SIG-M5 treated with dmso at 0.1 percent for 504 hours (cell line): ENCODE measurements around the gene TGM6.

Experiments used
- DNase-seq: peaks from one replicate; lab custom pipeline; 2025; ENCODE audit not compliant: unreplicated experiment; lab: John Stamatoyannopoulos, UW

The TGM6 gene

GRCh38 chr20:2451939-2452732, 71.4 kb downstream of the TGM6 start:
- DNase-seq = peak; percentile 71

DNA sequence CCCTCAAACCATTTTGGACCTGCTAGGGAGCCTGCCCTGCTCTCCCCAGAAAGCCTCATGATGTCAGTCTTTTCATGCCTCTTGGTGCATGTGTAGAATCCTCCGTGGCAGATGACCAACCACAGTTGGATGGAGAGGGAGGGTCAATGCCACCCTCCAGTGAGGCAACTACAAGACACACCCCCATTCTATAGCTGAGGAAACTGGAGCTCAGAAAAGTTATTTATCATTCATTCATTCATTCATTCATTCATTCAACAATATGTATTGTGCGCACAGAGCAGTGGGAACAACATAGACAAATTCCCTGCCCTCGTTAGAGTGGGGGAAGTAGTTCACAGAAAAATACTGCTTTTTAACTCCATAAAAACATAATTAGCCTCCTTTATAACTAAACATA, 73.1 kb downstream of the TGM6 start:
- DNase-seq = no peak

- no peak for DNase-seq
Measured at GRCh38 chr20:2455771-2456497, 75.2 kb downstream of the TGM6 start.

DNA sequence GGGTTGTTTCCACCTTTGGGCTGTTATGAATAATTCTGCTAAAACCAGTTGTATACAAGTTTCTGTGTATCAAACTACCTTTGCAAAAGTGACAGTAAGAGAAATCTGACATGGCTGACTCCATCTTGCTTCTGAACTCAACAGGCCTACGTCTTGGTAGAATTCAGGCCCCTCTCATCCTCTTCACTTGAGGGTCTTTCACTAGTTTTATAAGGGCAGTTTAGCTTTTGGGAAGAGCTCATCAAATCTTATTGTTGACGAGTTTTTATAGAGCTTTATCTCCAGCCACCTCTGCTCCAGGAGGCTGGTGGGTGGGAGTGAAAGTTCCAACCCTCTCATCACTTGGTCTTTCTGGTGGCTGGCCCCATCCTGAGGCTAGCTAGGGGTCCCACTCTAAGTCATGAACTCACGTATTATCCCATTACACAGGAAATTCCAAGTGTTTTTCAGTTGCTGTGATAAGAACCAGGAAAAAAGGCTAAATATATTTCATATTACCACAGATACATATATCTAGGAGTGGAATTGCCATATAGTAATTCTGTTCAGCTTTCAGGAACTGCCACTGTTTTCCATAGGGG, 78.3 kb downstream of the TGM6 start:
- no peak for DNase-seq

DNA sequence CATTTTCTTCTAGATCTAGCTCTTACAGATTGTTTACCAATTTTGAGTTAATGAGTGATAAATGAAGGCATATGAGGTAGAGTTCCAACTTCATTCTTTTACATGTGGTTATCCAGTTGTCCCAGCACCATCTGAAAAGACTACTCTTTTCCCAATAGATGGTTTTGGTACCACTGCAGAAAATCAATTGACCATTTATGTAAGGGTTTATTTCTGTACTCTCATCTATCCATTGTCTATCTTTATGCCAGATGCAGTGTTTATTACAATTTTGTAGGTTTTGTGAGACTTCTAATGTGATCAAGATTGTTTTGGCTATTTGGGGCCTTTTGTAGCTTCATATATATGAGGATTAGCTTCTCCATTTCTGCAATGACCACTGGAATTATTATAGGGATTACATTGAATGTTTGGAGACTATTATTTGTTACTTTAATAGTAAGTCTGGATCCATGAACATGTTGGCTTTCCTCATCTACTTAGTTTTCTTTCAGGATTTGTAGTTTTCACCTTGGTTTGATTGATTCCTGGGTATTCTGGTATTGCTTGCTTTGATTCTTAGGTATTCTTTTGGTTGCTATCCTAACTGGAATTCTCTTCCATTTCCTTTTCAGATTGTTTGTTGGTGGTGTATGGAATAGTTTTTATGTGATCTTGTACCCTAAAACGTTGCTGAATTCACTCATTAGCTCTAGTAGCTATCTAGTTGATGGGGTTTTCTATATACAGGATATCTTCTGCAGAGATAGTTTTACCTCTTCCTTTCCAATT, 79.5 kb downstream of the TGM6 start:
- no peak for DNase-seq

DNA sequence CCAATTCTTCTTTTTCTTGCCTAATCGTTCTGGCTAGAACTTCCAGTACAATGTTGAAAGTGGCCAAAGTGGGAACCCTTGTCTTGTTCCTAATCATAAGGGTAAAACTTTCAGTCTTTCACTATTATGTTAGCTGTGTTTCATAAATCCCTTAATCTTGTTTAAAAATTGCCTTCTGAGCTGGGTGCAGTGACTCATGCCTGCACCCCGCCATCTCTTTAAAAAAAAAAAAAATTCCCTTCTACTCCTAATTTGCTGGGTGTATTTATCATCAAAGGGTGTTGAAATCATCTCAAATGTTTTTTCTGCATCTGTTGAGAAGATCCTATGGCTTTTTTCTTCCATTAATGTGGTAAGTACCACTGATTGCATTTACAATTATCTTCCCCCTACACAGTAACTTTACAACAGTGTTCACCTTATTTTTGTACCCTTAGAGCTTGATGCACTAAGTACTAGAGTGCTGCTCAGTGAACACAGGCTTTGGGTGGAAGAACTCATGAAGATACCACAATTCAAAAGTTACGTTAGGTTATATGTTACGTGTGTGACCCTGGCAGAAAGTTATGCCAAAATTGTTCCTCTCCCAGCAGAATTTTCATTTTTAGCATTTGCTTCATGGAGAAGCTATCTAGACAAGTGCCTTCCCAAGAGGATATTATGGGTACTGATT, 80.2 kb downstream of the TGM6 start:
- DNase-seq = no peak

DNA sequence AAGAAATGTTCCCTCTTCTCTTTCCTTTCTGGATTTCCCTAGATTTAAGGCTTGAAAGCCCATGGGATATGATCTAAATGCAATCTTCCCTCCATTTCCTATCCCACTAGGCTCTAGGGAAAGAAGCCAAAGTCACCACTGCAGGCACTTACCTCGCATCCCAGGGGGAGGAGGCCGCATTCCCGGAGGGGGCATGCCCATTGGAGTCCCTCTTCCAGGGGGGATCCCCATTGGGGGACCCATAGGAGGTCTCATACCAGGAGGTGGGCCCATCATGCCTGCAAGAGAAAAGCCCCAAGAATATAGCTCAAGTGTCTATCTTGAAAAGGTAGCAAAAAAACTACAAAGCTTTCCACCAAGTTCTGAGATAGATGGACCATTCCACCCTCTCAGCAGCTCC, 81.8 kb downstream of the TGM6 start:
- no peak for DNase-seq

- DNase-seq = no peak
Measured at GRCh38 chr20:2463616-2464365, 83.1 kb downstream of the TGM6 start.

DNA sequence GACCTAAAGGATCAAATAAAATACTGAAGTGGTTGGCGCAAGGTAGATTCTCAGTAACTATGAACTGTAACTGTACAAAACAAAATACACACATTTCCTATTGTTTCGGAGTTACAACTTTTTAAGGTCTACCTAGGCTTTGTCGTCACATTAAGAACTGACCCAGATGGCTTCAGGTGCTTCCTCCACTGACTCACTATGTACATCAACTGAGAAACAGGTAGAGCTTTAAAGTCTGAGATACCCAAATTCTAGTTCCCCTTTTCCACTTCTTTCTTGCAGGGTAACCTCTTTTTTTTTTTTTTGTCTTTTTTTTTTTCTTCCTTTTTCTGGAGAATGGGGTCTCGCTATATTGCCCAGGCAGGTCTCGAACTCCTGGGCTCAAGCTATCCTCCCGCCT, 84.4 kb downstream of the TGM6 start:
- no peak for DNase-seq

DNA sequence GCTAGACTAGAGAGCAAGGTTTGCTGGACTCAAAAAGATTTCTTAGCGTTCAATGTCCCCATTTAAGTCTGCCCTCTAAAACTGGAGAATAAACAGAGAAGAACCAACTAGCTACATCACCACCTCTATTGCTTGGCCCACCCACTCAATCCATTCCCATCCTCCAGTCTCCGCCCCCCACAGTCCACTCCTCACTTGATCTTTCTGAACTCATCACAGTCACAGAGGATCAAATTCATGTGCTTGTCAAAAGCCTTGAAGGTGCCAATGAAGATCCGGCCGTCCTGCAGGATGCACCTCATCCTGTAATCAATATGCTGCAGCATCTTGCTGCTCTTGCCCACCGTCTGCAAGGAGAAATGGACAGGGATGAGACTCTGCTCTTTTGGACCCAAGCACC, 86.7 kb downstream of the TGM6 start:
- DNase-seq = no peak

DNA sequence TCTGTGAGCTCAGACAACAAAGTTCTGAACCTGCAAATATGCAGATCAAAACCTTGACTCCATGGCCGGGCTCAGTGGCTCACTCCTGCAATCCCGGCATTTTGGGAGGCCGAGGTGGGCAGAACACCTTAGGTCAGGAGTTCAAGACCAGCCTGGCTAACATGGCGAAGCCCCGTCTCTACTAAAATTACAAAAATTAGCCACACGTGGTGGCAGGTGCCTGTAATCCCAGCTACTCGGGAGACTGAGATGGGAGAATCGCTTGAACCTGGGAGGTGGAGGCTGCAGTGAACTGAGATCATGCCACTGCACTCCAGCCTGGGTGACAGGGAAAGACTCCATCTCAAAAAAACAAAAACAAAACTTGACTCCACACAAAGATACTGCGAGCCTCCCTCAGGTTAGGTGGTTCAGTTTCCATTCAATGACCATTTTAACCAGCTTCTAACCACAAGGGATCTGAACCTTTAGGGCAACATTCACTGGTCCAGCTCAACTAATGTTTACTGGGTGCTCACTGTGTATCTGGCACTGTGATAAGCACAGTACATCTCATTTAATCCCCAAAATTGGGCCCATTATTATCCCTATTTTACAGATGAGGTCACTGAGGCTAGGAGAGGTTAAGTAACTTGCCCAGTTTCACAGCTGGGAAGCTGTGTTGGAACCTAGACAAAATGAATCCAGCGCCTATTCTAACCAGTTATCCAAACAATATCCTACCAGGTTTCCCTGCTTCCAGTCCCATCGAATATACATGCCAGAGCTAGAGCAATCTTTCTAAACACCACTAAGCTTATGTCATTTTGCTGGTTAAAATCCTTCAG, 88.1 kb downstream of the TGM6 start:
- no peak for DNase-seq

DNA sequence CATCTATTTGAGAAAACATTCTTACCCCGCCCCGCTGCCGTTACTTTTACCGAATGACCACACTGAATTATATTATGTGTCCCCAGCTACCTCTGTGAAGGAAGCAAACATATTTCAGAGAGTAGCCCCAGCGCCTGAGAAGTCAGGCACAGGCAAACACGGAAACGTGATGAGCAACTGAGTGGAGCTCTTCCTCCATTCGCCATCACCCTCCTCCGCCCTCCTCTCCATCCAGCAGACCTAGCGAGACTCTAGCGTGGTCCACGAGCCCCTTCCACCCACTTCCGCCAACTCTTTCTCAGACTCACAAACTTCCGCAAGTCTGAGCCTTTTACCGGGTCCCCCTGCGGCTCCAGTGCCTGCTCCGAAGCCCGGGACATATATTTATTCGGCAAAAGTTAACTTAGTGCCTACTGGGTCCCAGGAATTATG, 89.3 kb downstream of the TGM6 start:
- DNase-seq = peak; percentile 77

GRCh38 chr20:2470423-2471193, 89.9 kb downstream of the TGM6 start, which contains the start of gene SNRPB:
Gene SNRPB (minus strand): TSS chr20:2470789. CDS start chr20:2470690, 99 bp downstream.
- DNase-seq = peak; percentile 100

GRCh38 chr20:2473516-2473915, 92.8 kb downstream of the TGM6 start:
- DNase-seq = no peak

GRCh38 chr20:2475850-2476741, 95.4 kb downstream of the TGM6 start:
- DNase-seq = no peak

DNA sequence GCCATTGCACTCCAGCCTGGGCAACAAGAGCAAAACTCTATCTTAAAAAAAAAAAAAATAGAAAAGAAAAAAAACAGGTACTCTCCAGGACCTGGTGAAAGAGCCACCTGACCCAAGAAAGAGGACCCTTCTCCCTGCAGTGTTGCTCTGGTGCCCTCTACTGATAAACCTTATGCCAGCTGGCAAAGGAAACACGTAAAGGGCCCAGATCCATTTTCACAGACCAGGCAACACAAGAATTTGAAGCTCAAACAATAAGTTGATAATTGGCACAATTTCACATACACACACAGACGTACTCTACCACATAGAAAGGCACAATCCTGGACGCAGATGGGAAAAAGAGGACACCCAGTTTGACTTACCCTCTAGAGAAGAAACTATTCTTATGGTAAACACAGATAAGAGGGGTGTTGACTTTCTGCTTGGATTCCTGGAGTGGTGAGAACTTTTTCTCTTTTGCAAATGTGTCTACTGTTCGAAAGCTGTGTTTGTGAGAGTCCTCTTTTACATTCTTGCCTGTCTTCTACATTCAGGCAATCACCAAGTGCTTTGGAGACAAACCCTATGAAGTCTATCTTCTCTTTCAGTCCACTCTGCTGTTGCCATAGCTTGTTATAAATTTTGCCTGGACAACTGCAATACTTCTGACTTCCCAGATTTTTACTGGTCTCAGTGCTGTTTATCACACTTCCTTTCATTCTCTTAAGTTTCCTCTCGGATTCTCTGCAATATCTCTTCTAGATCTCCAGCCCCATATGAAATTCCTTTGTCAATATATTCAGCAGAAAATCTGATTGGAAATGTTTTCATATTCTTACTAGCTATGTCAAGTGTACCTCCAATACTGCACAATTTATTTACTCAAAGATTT, 96.3 kb downstream of the TGM6 start:
- no peak for DNase-seq
